Measurements from ENCODE around the gene HDAC4. TPM values are rescaled to one million over a fixed set of nuclear protein-coding genes. Genes with fewer than 3 reads are reported as not detected.

Gene HDAC4
- total RNA-seq, 1 experiment from 2014 or later = 4.5 TPM

DNA sequence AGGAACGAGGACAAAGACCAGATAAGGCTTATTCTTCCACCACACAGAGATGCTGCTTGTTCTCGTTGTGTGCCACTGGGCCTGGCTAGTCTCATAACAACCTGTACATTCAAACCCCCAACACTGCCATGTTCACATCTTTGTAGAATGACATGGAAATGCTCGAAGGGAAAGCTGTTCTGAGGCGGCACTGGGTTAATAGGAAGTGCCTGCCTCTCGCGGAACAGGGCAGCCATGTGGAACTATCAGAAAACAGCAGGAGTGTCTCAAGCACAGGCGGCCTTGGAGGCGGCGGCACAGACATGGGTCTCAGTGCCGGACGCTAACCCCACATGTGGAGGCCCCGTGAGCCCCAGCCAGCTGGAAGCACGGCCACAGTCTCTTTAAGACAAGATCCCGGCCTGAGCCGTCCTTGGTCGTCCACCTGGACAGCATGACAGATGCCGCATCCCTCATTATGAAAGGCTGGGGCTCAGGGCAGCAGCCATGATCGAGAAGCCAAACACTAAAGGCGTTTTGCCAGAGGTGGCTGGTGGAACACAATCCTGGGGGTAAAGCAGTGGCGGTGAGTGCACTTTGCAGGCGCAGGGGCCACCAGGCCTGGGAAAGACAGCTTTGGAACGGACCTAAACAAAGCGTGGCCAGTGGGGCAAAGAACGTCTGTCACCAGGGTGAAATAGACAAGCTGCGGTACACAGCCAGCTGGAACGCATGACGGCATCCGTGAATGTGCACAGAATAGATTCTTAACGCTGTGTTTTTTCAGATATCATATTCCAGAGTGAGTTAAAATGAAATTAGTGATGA lies 161.0 kb downstream of the HDAC4 start:
- peak; percentile 79 for DNase-seq (ENCODE audit: low spot score)
- in situ Hi-C loops (cut with HindIII; ENCODE audit: low sequenced_read_pairs) = no loop called here

DNA sequence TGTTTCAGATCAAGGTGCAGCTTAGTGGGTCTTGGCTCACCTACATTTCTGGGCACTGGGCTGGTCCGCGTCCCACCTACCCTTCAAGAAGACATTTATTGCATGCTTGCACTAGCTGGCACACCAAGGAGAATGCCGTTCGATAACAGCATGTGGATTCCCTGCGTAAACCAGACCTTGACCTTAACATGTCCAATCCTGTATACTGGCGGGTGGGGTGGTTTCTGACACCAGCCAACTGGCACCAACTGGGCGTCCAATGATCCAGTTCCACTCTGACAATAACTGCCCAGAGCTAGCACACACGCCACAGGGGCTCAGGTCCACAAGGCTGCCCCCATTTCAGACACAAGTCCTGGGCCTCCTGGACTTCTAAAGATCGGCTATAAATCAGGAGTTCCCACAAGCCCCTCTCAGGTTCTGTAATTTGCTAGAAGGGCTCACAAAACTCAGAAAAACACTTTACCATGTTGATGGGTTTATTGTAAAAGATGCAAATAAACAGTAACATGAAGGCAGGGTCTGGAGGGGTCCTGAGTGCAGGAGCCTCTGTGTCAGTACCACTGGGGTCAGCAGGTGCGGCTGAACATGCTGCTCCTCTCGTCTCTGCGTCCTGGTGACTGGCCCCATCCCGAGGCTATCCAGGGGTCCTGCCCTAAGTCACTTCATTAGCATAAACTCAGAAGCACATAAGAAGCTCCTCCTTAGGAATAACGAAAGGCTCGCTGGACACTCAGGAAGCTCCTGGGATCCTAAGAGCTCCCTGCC lies 161.8 kb downstream of the HDAC4 start:
- DNase-seq (ENCODE audit: low spot score) = no peak
- in situ Hi-C loops (cut with HindIII; ENCODE audit: low sequenced_read_pairs) = no loop called here

DNA sequence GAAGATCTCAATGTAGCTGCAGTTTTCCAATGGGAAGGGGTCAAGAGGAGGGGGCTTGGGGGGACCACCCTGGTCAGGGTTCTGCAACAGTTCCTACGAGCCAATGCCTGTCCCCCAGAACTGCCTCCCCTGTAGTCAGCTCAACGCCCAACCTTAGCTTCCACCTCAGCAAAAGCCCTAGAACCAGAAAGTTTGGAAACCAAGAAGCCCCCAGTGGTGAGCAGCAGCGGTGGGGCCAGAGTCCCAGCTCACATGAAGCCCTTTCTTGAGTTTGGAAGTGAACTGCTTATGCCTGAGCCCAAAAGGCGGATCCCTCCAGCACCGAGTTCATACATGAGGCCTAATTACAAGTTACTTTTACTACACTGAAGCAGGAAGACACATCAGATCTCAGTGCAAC lies 162.4 kb downstream of the HDAC4 start:
- no peak for DNase-seq (ENCODE audit: low spot score)
- in situ Hi-C loops (cut with HindIII; ENCODE audit: low sequenced_read_pairs) = no loop called here

DNA sequence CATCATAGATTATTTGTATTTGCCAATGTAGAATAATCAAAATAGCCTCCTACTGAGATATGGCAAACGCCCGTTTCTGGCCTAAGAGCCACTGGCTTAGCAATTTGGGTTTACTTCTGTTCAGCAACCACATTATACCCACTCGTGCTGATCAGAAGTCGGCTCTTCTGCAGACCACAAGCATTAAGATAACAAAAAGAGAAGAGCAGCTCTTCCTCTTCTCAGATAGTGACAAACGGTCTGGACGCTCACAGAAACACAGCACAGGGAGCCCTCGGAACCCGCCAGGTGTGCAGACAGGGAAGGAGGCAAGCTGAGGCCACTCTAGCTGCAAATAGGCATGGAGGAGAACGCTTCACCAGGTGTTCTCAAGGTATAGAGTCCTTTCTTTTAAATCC lies 164.0 kb downstream of the HDAC4 start:
- in situ Hi-C loops (cut with HindIII; ENCODE audit: low sequenced_read_pairs) = no loop called here

DNA sequence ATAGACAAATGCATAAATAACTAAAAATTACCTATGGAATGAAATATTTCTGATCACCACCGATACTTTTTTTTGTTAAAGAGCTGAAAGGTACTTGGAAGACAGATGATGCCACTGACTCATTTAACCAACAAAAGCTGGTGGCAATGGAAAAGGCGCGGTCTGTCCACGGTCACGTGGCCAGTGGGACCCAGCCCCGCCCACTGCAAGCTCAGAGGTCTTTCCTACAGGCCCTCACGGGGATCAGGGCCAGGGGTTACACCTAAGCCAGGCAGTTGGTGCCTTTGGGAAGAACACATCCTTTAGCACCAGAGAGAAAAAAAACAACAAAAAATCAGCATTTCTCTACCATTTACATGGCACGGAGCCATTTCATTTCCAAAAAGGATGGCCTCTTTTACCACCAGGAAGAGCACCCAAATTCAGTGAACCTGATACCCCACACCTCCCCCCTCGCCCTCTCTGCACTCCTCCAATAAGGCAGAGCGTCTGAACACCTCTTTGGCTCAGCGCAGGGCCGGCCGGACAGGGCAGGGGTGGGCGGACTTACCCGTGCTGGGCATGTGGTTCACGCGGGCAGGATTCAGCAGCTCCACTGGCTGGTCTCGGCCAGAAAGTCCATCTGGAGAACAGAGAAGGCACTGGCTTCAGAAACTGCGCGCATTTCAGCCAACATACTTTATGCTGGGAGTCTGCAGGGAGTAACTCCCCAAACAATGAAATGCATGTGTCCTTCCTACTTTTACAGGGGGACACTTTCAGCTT lies 164.6 kb downstream of the HDAC4 start:
- in situ Hi-C loops (cut with HindIII; ENCODE audit: low sequenced_read_pairs) = no loop called here

More for the DNA sequence above, 164.0 kb downstream of the HDAC4 start:
- DNase-seq (ENCODE audit: low spot score) = no peak

DNA sequence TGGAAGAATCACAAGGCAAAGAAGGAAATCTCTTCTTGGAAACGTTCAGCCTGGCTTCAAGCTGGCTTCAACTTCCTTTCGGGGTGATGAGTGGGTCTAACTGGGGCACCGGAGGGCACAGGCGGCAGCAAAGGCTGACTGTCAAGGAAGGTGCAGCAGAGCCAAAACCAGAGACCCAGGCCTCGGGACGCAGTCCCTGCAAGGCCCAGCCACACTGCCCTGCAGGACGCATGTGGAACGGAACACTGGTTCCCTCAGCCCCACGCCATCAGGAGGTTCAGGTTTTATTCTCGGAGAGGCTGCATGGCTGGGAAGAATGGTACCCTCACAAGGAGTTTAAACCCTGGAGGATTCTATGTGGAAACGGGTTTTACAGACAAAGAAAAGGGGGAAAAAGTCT lies 165.5 kb downstream of the HDAC4 start:
- in situ Hi-C loops (cut with HindIII; ENCODE audit: low sequenced_read_pairs) = no loop called here
- DNase-seq (ENCODE audit: low spot score) = no peak

More for the DNA sequence above, 164.6 kb downstream of the HDAC4 start:
- DNase-seq (ENCODE audit: low spot score) = peak; percentile 89

DNA sequence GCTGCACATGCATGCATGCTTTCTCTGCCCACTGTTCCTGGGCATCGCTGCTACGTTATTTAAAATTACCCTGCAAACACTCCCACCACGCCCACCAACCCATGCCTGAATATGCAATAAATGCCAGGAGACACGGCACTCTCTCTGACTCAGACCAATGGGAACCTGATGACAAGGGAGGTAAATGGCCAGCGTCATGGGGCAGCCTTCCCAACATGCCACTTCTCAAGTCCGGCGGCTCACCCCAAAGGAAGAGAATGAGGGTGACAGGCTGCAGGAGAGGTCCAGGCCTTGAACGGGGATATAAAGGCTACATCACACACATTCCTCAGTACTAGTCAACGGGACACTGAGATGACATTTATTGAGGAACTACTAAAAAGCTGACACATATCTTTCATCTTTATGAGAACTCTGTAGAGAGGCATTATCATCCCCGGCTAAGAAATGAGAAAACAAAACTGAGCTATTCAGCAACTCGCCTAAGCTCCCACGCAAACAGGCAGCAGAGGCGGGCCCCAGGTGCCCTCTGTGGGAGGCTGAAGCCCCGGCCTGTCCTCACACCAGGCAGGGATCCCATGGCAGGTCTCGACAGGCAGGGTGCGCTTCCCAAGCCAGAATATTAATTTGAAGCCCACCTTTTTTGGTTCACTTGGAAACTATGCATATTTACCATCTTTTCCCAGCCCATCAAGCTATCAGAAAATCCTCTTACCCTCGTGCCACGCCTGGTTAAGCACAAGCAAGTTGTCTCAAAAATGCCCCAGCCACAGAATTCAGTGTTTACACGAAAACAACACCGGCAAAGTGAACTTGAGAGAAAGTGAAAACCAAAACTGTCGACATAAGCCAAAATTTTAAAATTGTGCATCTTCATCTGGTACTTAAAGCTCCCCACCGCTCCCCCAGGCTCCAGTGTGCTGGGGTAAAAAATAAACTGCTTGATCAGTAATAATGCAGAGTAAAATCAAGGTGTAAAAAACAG lies 166.3 kb downstream of the HDAC4 start:
- in situ Hi-C loops (cut with HindIII; ENCODE audit: low sequenced_read_pairs) = no loop called here
- DNase-seq (ENCODE audit: low spot score) = no peak

DNA sequence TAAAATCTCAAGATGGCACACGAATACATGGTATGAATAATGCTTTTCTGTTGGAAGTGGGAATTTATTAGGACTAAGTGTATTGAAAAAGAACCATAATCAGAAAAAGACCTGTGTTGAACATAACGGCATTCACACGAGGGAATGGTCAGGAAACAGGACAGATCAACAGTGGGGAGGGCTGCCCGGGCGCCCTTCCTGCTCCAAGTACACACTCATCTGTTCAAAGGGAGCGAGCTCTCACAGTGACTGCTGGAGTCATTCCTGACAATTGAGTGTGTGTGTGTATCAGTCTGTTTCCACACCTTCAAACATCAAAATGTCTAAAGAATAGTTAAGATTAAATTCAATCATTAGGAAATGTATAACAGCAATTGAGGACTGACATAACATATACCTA lies 167.2 kb downstream of the HDAC4 start:
- DNase-seq (ENCODE audit: low spot score) = no peak
- in situ Hi-C loops (cut with HindIII; ENCODE audit: low sequenced_read_pairs) = no loop called here

DNA sequence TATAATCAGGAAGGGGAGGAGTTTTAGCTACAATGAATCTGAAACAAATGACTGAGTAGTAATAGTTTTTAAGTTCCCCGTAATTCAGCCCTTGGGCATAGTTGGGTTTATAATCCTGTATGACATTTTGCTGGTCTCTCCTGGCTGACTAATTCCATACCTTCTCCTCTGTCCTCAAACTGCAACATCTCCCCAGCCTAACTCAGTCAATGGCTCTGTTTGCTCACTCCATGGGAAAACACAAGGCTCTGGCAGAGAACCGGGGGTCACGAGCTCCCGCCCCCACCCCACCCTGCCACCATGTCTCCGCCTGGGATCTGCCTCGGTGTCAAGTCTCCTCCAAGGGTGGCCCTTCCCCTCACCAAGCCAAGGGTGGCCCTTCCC lies 168.6 kb downstream of the HDAC4 start:
- in situ Hi-C loops (cut with HindIII; ENCODE audit: low sequenced_read_pairs) = no loop called here
- no peak for DNase-seq (ENCODE audit: low spot score)

DNA sequence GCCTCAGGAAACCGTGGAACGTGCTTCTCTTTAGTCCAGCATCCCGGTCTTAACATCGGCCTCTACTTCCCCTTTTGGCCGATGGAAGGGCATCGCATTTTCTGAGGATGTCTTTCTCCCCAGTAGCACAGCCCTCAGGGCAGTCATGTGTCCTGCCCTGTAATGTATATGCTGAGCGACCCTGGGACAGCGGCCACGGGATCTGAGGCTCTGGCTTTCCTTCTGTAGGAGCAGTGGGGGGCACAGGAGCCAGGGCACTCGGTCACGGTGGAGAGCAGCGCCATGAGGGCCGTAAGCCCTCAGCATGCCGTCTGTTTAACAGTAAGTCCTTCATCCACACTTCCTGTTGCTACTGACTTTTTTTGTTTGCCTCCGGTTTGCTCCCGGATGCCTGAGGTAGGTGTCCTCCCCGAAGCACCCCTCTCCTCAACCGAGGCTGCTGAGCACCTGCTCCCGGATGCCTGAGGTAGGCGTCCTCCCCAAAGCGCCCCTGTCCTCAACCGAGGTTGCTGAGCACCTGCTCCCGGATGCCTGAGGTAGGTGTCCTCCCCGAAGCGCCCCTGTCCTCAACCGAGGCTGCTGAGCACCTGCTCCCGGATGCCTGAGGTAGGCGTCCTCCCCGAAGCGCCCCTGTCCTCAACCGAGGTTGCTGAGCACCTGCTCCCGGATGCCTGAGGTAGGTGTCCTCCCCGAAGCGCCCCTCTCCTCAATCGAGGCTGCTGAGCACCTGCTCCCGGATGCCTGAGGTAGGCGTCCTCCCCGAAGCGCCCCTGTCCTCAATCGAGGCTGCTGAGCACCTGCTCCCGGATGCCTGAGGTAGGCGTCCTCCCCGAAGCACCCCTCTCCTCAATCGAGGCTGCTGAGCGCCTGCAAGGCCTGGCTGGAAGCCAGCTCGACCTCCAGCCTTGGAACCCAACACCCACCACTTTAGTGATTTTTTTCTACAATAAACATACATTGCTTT lies 169.3 kb downstream of the HDAC4 start:
- no peak for DNase-seq (ENCODE audit: low spot score)
- in situ Hi-C loops (cut with HindIII; ENCODE audit: low sequenced_read_pairs) = no loop called here

DNA sequence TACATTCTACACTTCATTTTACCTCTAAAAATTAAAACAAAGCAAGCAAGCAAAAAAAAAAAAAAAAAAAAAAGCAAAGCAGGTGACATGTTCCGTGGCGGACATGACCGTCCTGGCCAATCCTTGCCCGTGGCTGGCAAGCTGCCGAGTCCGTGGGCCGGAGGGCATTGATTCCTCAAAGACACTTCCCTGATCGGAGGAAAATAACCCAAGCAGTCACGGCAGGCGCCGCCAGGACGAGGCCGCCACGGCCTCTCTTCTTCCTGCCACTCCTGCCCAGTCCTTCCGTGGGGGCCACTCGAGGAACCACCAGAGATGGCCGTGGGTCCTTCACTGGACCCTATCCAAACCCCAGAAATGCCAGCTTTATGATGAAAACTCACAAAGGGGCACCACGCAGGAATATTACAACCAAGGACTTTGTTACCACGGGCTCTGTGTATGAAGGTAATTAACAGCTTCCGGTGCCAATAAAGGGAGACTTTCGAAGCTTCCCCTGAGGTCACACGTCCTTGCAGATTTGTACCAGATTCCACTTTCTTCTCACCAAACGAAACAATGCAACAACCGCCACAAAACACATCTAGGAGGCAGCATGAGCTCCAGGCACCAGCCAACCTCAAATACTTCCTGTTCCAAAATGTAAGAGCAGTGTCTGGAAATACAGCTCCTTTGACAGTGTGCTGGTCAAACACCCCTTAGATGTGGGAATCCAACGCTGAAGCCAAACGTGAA lies 170.3 kb downstream of the HDAC4 start:
- no peak for DNase-seq (ENCODE audit: low spot score)
- in situ Hi-C loops (cut with HindIII; ENCODE audit: low sequenced_read_pairs) = no loop called here

DNA sequence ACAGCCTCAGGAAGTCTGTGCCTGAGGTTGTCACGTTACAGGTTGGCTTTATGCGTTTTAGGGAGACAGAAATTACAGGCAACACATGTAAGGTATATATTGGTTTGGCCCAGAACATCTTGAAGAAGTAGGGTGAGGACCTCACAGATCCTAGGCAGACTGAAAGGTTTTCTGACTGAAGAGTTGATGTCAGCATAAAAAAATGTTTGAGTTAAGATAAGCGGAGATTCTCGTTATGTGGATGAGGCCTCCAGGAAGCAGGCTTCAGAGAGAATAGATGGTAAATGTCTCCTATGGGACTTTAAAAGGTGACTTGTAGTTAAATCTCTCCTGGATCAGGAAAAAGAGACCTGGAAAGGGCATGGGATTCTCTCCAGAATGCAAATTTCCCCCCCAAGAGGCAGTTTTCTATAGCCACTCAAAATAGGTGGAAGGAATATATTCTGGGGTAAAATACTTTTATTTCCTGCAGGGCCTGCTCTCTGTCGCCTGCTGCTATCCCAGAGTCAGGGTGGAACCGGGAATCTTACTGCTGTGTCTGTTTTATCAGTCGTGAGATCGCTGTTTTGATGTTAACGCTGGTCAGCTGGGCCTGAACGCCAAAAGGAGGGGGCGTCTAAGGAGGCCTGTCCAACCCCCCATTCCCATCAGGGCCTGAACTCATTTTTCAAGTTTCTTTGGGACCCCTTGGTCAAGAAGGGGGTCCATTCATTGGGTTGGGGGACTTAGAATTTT lies 171.1 kb downstream of the HDAC4 start:
- in situ Hi-C loops (cut with HindIII; ENCODE audit: low sequenced_read_pairs) = no loop called here
- no peak for DNase-seq (ENCODE audit: low spot score)

DNA sequence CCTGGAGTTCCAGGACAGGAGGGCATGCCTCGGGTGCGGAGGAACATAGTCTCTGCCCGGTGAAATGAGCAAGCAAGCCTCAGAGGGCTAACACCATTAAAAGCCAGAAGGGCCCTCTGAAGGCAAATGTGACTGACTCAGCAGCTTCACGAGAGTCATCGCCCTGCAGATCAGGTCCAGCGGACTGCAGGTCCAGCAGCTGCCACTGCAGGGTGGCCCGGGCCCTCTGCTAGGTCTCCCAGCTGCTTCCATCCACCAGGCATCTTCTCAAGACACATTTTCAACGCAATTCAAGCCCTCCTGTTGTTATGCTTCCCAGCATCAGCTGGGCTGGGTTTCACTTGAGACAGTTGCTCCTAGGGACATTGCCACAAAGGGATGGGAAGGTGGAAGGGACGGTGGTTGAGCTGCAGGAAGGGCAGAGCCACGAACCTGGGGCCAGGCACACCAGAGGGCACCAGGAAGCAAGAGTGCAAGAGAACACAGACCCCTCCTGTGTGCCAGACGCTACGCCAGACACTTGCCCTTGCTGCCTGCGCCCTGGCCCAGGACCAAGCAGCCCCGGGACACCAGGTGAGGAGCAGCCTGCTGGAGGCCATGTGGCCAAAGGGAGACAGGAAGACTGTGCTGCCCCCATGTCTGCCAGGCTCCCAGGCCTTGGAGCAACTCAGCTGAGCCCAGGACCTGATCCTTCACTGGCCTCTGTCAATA lies 173.0 kb downstream of the HDAC4 start:
- in situ Hi-C loops (cut with HindIII; ENCODE audit: low sequenced_read_pairs) = no loop called here

DNA sequence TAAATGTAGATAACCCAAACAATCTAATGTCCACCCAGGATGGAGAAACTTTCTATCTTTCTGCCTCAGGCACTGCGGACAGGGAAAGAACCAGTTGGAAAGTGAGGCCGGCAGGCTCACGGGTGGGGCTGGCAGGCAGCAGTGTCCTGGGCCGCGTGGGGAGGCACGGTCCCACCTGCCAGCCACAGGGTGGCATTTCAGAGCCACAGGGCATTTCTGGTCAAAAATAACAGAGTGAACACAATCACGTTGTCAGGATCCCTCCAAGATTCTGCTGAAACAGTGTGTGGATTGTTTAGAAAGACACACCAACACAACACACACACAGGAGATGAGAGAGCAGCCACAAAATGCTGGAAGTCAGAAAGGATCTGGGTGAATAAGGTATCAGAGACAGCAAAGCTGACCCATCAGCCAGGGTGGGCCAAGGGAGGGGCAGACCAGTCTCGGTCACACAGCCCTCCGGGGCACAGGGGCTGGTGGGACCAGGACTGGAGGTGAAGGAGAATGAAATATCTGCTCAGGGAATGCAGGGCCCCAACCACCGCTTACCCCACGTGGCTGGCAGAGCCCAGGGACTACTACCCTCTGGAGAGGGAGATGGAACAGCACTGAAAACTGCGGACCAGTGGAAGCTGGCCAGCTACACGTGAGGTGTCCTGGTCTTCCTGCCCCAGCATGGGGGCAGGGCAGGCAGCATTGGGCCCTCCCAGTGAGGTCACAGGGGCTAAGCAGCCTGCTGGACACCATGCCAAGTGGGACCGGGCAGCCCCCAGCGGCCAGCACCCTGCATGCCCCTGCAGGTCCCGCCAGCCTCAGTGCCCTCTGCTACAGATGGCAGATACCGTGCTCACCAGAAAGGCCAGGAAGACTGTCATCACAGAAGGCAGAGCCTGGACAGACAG lies 173.9 kb downstream of the HDAC4 start:
- in situ Hi-C loops (cut with HindIII; ENCODE audit: low sequenced_read_pairs) = no loop called here

More for the DNA sequence above, 173.0 kb downstream of the HDAC4 start:
- DNase-seq (ENCODE audit: low spot score) = peak; percentile 22

More for the DNA sequence above, 173.9 kb downstream of the HDAC4 start:
- peak; percentile 9 for DNase-seq (ENCODE audit: low spot score)
